HepG2 (cell line): ENCODE data around the gene ZNF83. TPM values are rescaled to one million over a fixed set of nuclear protein-coding genes. Genes with fewer than 3 reads are reported as not detected.

Source experiments
- ATAC-seq: fragments of 200-7000 bp; cut with Tn5 transposase; 3 replicates; pipeline ENCODE4 v1.9.1; 2020; ENCODE audit warnings: mild to moderate bottlenecking, moderate library complexity
- BruUV-seq: library from RNA; stranded (reverse); fragments of 400-500 nt; replicated peaks from 2 replicates; lab custom pipeline; 2021; lab: Mats Ljungman, UMichigan
- CTCF ChIA-PET: fragments of 300-600 bp; formaldehyde crosslinking; extraction: SDS; loops from one replicate; lab custom pipeline; 2021; ENCODE audit warnings: low total read pairs, inconsistent platforms, low intra/inter-chr PET ratio; lab: Yijun Ruan, JAX
- POLR2A ChIA-PET: fragments of 350-600 bp; sonication (Branson Sonifier 250); formaldehyde crosslinking; loops from one replicate; lab custom pipeline; 2020; ENCODE audit warnings: antibody characterized with exemption, inconsistent platforms; lab: Yijun Ruan, JAX
- DNase-seq: peaks from one replicate; pipeline ENCODE4 v3.0.0-alpha.2; 2015; ENCODE audit warnings: low spot score
- FAIRE-seq: peaks from 3 replicates; lab custom pipeline; 2011; peaks lifted over from hg19 to GRCh38; lab: Jason Lieb, UNC
- H2AFZ ChIP-seq: one replicate; pipeline ENCODE4 v1.6.1; 2011; ENCODE audit warnings: low read length, inconsistent platforms
- H3K27ac ChIP-seq: fragments of 300-600 bp; 3 replicates; pipeline ENCODE4 v1.8.0; 2011; ENCODE audit warnings: mixed run types, mild to moderate bottlenecking, mixed read lengths, low read length, inconsistent platforms; ENCODE audit not compliant: insufficient read depth; ENCODE audit errors: extremely low read length
- H3K27me3 ChIP-seq, 2 experiments: fragments of 200-600 bp in 1 of 2; 2 replicates in 1 of 2; 3 replicates in 1 of 2; pipeline versions ENCODE4 v1.6.0 to v1.8.0; 2011; ENCODE audit warnings: low read length in 2 of 2, mild to moderate bottlenecking in 2 of 2, moderate library complexity in 2 of 2, inconsistent platforms in 1 of 2; ENCODE audit not compliant: insufficient read depth in 2 of 2, control insufficient read depth in 1 of 2
- H3K36me3 ChIP-seq, 2 experiments: fragments of 200-600 bp in 1 of 2; replicated peaks in 1 of 2; 2 replicates in 1 of 2; 3 replicates in 1 of 2; pipeline versions ENCODE4 v1.5.1 to v1.8.0; 2011; ENCODE audit warnings: low read length in 2 of 2, inconsistent platforms in 1 of 2; ENCODE audit not compliant: insufficient read depth in 2 of 2, control insufficient read depth in 1 of 2
- H3K4me1 ChIP-seq: 2 replicates; pipeline ENCODE4 v1.5.1; 2012; ENCODE audit warnings: low read length, inconsistent platforms; ENCODE audit not compliant: insufficient read depth
- H3K4me2 ChIP-seq: 2 replicates; pipeline ENCODE4 v1.6.0; 2011; ENCODE audit warnings: low read depth, low read length, inconsistent platforms
- H3K4me3 ChIP-seq, 3 experiments: fragments of 200-600 bp in 1 of 3; sonication (generic), shearing (Covaris generic) in 1 of 3; replicated peaks in 1 of 3; 2 replicates each; pipeline ENCODE4 v1.5.1; 2011 to 2016; ENCODE audit warnings: low read length in 3 of 3, inconsistent platforms in 2 of 3, low read depth in 2 of 3, mild to moderate bottlenecking in 2 of 3, control low read depth in 1 of 3, mixed read lengths in 1 of 3; ENCODE audit not compliant: insufficient read depth in 1 of 3
- H3K79me2 ChIP-seq: one replicate; pipeline ENCODE4 v1.6.1; 2011; ENCODE audit warnings: low read length, inconsistent platforms; ENCODE audit not compliant: insufficient read depth
- H3K9ac ChIP-seq: 2 replicates; pipeline ENCODE4 v1.6.0; 2011; ENCODE audit warnings: mild to moderate bottlenecking, low read depth, low read length, inconsistent platforms; ENCODE audit not compliant: insufficient read depth
- H3K9me3 ChIP-seq: 2 replicates; pipeline ENCODE4 v1.5.1; 2012; ENCODE audit warnings: mild to moderate bottlenecking, low read length
- H4K20me1 ChIP-seq: 2 replicates; pipeline ENCODE4 v1.6.0; 2011; ENCODE audit warnings: inconsistent platforms, mild to moderate bottlenecking, low read length, moderate library complexity; ENCODE audit not compliant: insufficient read depth
- AGO2 ChIP-seq: fragments of 200-400 bp; formaldehyde crosslinking; optimal IDR thresholded peaks from 2 replicates; pipeline ENCODE3; 2017; ENCODE audit warnings: mild to moderate bottlenecking, low read depth, low read length, moderate library complexity
- IKZF4 ChIP-seq: sonication (generic); formaldehyde crosslinking; IDR thresholded peaks from 2 replicates; pipeline ENCODE4 v1.5.1; 2020; ENCODE audit warnings: borderline replicate concordance, mild to moderate bottlenecking, low read depth, missing genetic modification reagents; ENCODE audit errors: not compliant biosample characterization
- IRF1 ChIP-seq: sonication (generic); formaldehyde crosslinking; IDR thresholded peaks from 2 replicates; pipeline ENCODE4 v1.4.0; 2020; ENCODE audit warnings: low read depth, mild to moderate bottlenecking, missing genetic modification reagents
- MTERF4 ChIP-seq: sonication (generic); formaldehyde crosslinking; IDR thresholded peaks from 2 replicates; pipeline ENCODE4 v1.8.0; 2023; ENCODE audit warnings: mild to moderate bottlenecking, missing genetic modification reagents
- NCOA1 ChIP-seq: sonication (generic); formaldehyde crosslinking; IDR thresholded peaks from 2 replicates; pipeline ENCODE4 v1.9.0; 2021; ENCODE audit warnings: missing genetic modification reagents
- NFKBIZ ChIP-seq: IDR thresholded peaks from 2 replicates; pipeline ENCODE4 v1.6.1; 2018; ENCODE audit warnings: missing genetic modification reagents, missing compliant biosample characterization
- SCMH1 ChIP-seq: sonication (generic); formaldehyde crosslinking; IDR thresholded peaks from 2 replicates; pipeline ENCODE4 v1.9.0; 2021; ENCODE audit warnings: missing genetic modification reagents, mild to moderate bottlenecking, borderline replicate concordance
- SP1 ChIP-seq, 2 experiments: fragments of 450-650 bp in 1 of 2; sonication (generic) in 1 of 2; formaldehyde crosslinking in 1 of 2; IDR thresholded peaks; 2 replicates each; pipeline versions ENCODE4 v1.4.0 to v1.6.1; 2016 to 2020; ENCODE audit warnings: missing genetic modification reagents in 1 of 2
- SP4 ChIP-seq: sonication (generic); formaldehyde crosslinking; IDR thresholded peaks from 2 replicates; pipeline ENCODE4 v1.8.1; 2023; ENCODE audit warnings: mild to moderate bottlenecking, missing genetic modification reagents
- U2AF1 ChIP-seq: fragments of 200-400 bp; formaldehyde crosslinking; optimal IDR thresholded peaks from 2 replicates; pipeline ENCODE3; 2017; ENCODE audit warnings: mild to moderate bottlenecking, low read depth, low read length
- YY1 ChIP-seq: IDR thresholded peaks from 2 replicates; pipeline ENCODE4 v1.6.1; 2011; ENCODE audit warnings: low read length, low read depth, moderate library complexity, mild to moderate bottlenecking; ENCODE audit not compliant: insufficient read depth, insufficient replicate concordance
- ZKSCAN1 ChIP-seq: fragments of 150-350 bp; IDR thresholded peaks from 2 replicates; pipeline ENCODE4 v1.6.1; 2014; ENCODE audit warnings: low read length
- ZNF354B ChIP-seq: sonication (generic); formaldehyde crosslinking; IDR thresholded peaks from 2 replicates; pipeline ENCODE4 v1.8.0; 2022; ENCODE audit warnings: mild to moderate bottlenecking, missing genetic modification reagents
- ZNF720 ChIP-seq: sonication (generic); formaldehyde crosslinking; IDR thresholded peaks from 2 replicates; pipeline ENCODE4 v1.4.0; 2020; ENCODE audit warnings: missing genetic modification reagents
- ZSCAN31 ChIP-seq: sonication (generic); formaldehyde crosslinking; IDR thresholded peaks from 2 replicates; pipeline ENCODE4 v1.5.0; 2020; ENCODE audit warnings: low read depth, mild to moderate bottlenecking, missing genetic modification reagents
- WGBS: methylation state at CpG from one replicate; pipeline ENCODE4 v1.1.6; 2017; ENCODE audit warnings: low lambda C conversion rate; 5-methylcytosine and 5-hydroxymethylcytosine counted together
- in situ Hi-C: cut with HindIII; loops from 2 replicates; pipeline ENCODE4 v1.10.0; 2017; ENCODE audit warnings: low pct_unique_long_range_greater_than_20kb; ENCODE audit not compliant: extremely low pct_ligation_motif_present
- intact Hi-C: fragments of 100-400 bp; cut with micrococcal nuclease; formaldehyde crosslinking; loops from one replicate; pipeline ENCODE4 v1.10.0; 2022; ENCODE audit not compliant: unreplicated experiment
- polyA plus RNA-seq, 8 experiments: library from polyadenylated mRNA; depleted of rRNA in 3 of 8; stranded (reverse) in 7 of 8; unstranded in 1 of 8; fragments of >200 nt; fragmentation: Illumina TruSeq in 4 of 8; extraction: Trizol in 4 of 8; gene quantifications; 2 replicates each; pipeline versions ENCODE4 v1.2.1 to v1.2.3, GENCODE V29; 2011 to 2016; ENCODE audit warnings: low read depth in 4 of 8, missing spikeins in 1 of 8, mixed read lengths in 1 of 8; ENCODE audit not compliant: insufficient read depth in 1 of 8
- total RNA-seq, 5 experiments: library from RNA; depleted of rRNA; stranded (reverse); fragments of >200 nt; fragmentation: Illumina TruSeq; extraction: Trizol; gene quantifications; 2 replicates each; pipeline ENCODE4 v1.2.3, GENCODE V29; 2016; ENCODE audit warnings: low read depth in 1 of 5
- TF ChIP-seq, protein P1 (sequence below): sonication (generic); formaldehyde crosslinking; IDR thresholded peaks from 2 replicates; pipeline ENCODE4 v1.4.0; 2020; ENCODE audit warnings: missing genetic modification reagents
- TF ChIP-seq, protein P2 (sequence below): sonication (generic); formaldehyde crosslinking; IDR thresholded peaks from 2 replicates; pipeline ENCODE4 v1.4.0; 2020; ENCODE audit warnings: missing genetic modification reagents, borderline replicate concordance
- TF ChIP-seq, protein P3 (sequence below): sonication (generic); formaldehyde crosslinking; IDR thresholded peaks from 2 replicates; pipeline ENCODE4 v1.4.0; 2020; ENCODE audit warnings: missing genetic modification reagents, borderline replicate concordance

The ZNF83 gene
- total and polyA plus RNA-seq, 2 of the 13 experiments (the other 11 are each of a cell fraction or from before 2014, with no cell fraction given): 20.4 to 44.5 TPM

GRCh38 chr19:52662631-52663030, 24.5 kb upstream of the ZNF83 start:
- 36% methylated on average over 3 of the region's 3 CpGs for WGBS
- H2AFZ ChIP-seq: no peak overlapping the region
- no peaks in the 10 kb centered on the region for H4K20me1 ChIP-seq
- peaks cover 30% of the 10 kb centered on the region; the same call in 1 of the 2 replicates for H3K9me3 ChIP-seq
- peaks cover 2 to 15% of the 10 kb centered on the region in 2 experiments; a peak in 2 of 5 replicates for H3K36me3 ChIP-seq
- no peaks in the 10 kb centered on the region for H3K79me2 ChIP-seq
- no peaks in the 10 kb centered on the region for H3K27me3 ChIP-seq
- in situ Hi-C loops: no loop called here
- POLR2A ChIA-PET: no interaction called here
- intact Hi-C loops: no loop called here
- no TSS peak for BruUV-seq
- peaks cover 16% of the 10 kb centered on the region for H3K4me1 ChIP-seq
- ATAC-seq (no peak), DNase-seq (no peak), FAIRE-seq (no peak)
- H3K9ac ChIP-seq: no peak overlapping the region
- TF ChIP-seq MTERF4 (CRISPR knock-in tag) (no peak), SCMH1 (CRISPR knock-in tag) (no peak), NCOA1 (CRISPR knock-in tag) (no peak), ZNF720 (CRISPR knock-in tag) (no peak), YY1 (no peak), ZKSCAN1 (no peak), IRF1 (CRISPR knock-in tag) (no peak), IKZF4 (CRISPR knock-in tag) (no peak), U2AF1 (no peak), NFKBIZ (CRISPR knock-in tag) (no peak), ZSCAN31 (CRISPR knock-in tag) (no peak), SP4 (no peak), AGO2 (no peak), SP1 (IDR thresholded peaks at IDR 0.05) (no peak), SP1 (CRISPR knock-in tag; IDR thresholded peaks at IDR 0.05) (no peak), ZNF354B (CRISPR knock-in tag) (no peak)
- TF ChIP-seq, protein P1, sequence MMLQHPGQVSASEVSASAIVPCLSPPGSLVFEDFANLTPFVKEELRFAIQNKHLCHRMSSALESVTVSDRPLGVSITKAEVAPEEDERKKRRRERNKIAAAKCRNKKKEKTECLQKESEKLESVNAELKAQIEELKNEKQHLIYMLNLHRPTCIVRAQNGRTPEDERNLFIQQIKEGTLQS (CRISPR knock-in tag): no peak
- TF ChIP-seq, protein P2, sequence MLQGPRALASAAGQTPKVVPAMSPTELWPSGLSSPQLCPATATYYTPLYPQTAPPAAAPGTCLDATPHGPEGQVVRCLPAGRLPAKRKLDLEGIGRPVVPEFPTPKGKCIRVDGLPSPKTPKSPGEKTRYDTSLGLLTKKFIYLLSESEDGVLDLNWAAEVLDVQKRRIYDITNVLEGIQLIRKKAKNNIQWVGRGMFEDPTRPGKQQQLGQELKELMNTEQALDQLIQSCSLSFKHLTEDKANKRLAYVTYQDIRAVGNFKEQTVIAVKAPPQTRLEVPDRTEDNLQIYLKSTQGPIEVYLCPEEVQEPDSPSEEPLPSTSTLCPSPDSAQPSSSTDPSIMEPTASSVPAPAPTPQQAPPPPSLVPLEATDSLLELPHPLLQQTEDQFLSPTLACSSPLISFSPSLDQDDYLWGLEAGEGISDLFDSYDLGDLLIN: no peak
- TF ChIP-seq, protein P3, sequence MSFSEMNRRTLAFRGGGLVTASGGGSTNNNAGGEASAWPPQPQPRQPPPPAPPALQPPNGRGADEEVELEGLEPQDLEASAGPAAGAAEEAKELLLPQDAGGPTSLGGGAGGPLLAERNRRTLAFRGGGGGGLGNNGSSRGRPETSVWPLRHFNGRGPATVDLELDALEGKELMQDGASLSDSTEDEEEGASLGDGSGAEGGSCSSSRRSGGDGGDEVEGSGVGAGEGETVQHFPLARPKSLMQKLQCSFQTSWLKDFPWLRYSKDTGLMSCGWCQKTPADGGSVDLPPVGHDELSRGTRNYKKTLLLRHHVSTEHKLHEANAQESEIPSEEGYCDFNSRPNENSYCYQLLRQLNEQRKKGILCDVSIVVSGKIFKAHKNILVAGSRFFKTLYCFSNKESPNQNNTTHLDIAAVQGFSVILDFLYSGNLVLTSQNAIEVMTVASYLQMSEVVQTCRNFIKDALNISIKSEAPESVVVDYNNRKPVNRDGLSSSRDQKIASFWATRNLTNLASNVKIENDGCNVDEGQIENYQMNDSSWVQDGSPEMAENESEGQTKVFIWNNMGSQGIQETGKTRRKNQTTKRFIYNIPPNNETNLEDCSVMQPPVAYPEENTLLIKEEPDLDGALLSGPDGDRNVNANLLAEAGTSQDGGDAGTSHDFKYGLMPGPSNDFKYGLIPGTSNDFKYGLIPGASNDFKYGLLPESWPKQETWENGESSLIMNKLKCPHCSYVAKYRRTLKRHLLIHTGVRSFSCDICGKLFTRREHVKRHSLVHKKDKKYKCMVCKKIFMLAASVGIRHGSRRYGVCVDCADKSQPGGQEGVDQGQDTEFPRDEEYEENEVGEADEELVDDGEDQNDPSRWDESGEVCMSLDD (CRISPR knock-in tag): no peak
- TF ChIP-seq, all 625 proteins: peak for 0
- Histone ChIP-seq H3K4me3 (no peak overlapping the region), H3K27ac (no peak overlapping the region), H3K4me2 (no peak overlapping the region)
- CTCF ChIA-PET: no interaction called here
